ENCODE data around the gene NEDD9. TPM values are rescaled to one million over a fixed set of nuclear protein-coding genes. Genes with fewer than 3 reads are reported as not detected.

Gene NEDD9
- total and polyA plus RNA-seq, 2 donors (not counting 1 experiment from before 2014, with no cell fraction given), result 38.9 to 46.2 TPM

DNA sequence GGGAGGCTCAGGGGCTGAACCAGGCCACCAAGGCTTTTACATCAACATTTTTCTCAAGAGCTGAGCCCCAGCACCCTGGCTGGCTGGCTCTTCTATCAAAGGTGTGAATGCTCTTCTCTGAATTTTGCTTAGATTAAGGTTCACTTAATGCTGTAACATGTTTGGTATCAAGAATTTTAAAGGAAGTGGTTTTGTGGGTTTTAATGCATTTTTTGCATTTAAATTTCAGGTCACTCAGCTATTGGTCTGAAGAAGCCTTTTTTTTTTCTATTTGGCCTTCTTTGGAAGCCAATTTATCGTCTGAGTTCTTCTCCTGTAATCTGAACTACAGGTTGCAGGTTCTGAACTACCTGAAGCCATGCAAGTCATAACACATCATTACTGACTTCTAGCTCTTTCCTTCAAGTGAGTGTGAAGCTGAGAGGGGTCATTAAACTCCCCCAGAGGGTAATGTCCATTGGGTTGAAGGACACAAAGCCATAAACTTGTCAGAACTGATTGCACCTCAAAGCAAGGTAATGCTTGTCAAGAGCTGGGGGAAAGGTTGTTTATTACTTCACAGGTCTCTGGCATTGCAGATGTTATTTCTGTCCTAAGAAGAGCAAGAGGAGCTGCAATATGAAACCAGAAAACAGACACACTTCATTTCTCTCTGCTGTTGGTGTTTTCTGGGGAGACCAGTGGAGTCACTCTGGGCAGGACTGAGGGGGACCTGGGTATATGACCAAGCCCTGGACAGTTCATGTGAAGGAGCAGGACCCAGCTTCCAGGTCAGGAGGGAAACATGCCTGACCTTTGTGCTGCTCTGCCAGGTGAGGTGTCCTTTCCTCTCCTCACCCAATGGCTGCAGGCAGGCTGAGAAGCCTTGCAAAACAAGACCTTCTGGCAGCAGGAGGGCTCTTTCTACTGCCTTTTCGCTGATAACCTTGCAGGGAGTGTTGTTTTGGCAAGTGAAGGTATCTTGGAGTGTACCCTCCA is 26.1 kb upstream of the NEDD9 start:
- Mint-ChIP-seq H3K27ac (peak overlapping the region; percentile 43), H3K27me3 (no peaks in the 10 kb centered on the region), H3K4me3 (peak overlapping the region; percentile 48), H3K9me3 (ENCODE audit: insufficient read depth) (no peaks in the 10 kb centered on the region), H3K4me1 (peaks cover 35% of the 10 kb centered on the region)
- Histone ChIP-seq H4K20me1 (ENCODE audit: control insufficient read depth, insufficient read depth, low read length, poor library complexity, severe bottlenecking) (peaks cover under 1% of the 10 kb centered on the region), H3K79me2 (ENCODE audit: control insufficient read depth, insufficient read depth, low read length) (peaks cover 60% of the 10 kb centered on the region), H3K27me3 (replicated peaks in 1 of 4; ENCODE audit: control extremely low read depth in 1 of 4, control insufficient read depth in 3 of 4, insufficient read depth in 4 of 4, low read length in 3 of 4) (no peaks in the 10 kb centered on the region), H2AFZ (ENCODE audit: insufficient read depth, low read depth, low read length, poor library complexity, severe bottlenecking) (no peak overlapping the region), H3K4me1 (ENCODE audit: control insufficient read depth in 2 of 2, insufficient read depth in 2 of 2, low read length in 2 of 2) (peaks cover 16 to 23% of the 10 kb centered on the region in 2 donors), H3K4me3 (ENCODE audit: control extremely low read depth in 1 of 5, extremely low read depth in 1 of 5, insufficient read depth in 1 of 5, low read depth in 2 of 5, low read length in 4 of 5) (peak overlapping the region in 1 of 5 experiments; percentile 15), H3K36me3 (replicated peaks in 1 of 2; ENCODE audit: control extremely low read depth in 1 of 2, control insufficient read depth in 1 of 2, extremely low read depth in 1 of 2, insufficient read depth in 2 of 2, low read length in 1 of 2) (peaks cover 10 to 22% of the 10 kb centered on the region in 2 experiments), H3K4me2 (replicated peaks; ENCODE audit: low read depth, low read length, poor library complexity, severe bottlenecking) (peak overlapping the region; percentile 49), H3K9me3 (ENCODE audit: control extremely low read depth in 1 of 3, control insufficient read depth in 2 of 3, insufficient read depth in 1 of 3, low read length in 2 of 3) (no peaks in the 10 kb centered on the region), H3K9ac (ENCODE audit: low read length) (peak overlapping the region; percentile 17), H3K27ac (ENCODE audit: low read length in 2 of 2) (peak overlapping the region in 1 of 2 donors; percentile 47)
- intact Hi-C loops (cut with micrococcal nuclease), result no loop called here
- ATAC-seq (ENCODE audit: low read depth) (no peak), DNase-seq (no peak)
- 0% methylated on average over 1 of the region's 2 CpGs for WGBS (ENCODE audit: insufficient coverage)
- POLR2A ChIA-PET, result no interaction called here
- TF ChIP-seq, protein P1, sequence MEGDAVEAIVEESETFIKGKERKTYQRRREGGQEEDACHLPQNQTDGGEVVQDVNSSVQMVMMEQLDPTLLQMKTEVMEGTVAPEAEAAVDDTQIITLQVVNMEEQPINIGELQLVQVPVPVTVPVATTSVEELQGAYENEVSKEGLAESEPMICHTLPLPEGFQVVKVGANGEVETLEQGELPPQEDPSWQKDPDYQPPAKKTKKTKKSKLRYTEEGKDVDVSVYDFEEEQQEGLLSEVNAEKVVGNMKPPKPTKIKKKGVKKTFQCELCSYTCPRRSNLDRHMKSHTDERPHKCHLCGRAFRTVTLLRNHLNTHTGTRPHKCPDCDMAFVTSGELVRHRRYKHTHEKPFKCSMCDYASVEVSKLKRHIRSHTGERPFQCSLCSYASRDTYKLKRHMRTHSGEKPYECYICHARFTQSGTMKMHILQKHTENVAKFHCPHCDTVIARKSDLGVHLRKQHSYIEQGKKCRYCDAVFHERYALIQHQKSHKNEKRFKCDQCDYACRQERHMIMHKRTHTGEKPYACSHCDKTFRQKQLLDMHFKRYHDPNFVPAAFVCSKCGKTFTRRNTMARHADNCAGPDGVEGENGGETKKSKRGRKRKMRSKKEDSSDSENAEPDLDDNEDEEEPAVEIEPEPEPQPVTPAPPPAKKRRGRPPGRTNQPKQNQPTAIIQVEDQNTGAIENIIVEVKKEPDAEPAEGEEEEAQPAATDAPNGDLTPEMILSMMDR (IDR thresholded peaks at IDR 0.05), result no peak
- no peak for TF ChIP-seq EZH2 (IDR thresholded peaks at IDR 0.05; ENCODE audit: borderline replicate concordance, insufficient read depth, low read depth, low read length, poor library complexity, severe bottlenecking)
- CTCF ChIA-PET, result interaction anchor here (0.7 to 1.5 kb wide), 4 partner anchors 24 to 237 kb away, joined by 3 to 4 read pairs (median 3); partner anchors contain the start of gene NEDD9

DNA sequence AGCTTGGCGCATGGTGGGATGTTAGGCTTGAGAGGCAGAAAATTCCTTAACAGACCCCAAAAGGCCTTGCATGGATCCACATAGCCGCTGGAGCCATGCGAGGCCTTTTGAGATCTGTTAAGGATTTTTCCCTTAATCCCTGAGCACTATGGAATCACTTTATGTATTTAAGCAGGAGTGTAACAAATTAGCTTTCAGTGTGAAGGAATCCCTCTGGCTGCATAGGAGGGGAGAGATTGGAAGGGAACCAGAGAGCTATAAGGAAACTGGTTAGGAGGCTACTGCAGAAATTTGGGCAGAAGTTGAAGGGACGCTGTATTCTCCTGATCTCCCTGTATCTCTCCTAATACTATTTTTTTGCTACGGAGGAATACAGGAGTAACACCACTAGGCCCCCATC is 23.1 kb upstream of the NEDD9 start:
- ChIA-PET CTCF (no interaction called here), POLR2A (no interaction called here)
- no peak overlapping the region for H3K4me3 ChIP-seq (ENCODE audit: control extremely low read depth in 1 of 5, extremely low read depth in 1 of 5, insufficient read depth in 1 of 5, low read depth in 2 of 5, low read length in 4 of 5)
- ATAC-seq (ENCODE audit: low read depth) (no peak), DNase-seq (no peak)
- H4K20me1 ChIP-seq (ENCODE audit: control insufficient read depth, insufficient read depth, low read length, poor library complexity, severe bottlenecking), result no peaks in the 10 kb centered on the region
- H3K79me2 ChIP-seq (ENCODE audit: control insufficient read depth, insufficient read depth, low read length), result peaks cover 65% of the 10 kb centered on the region
- peaks cover 8 to 30% of the 10 kb centered on the region in 2 experiments for H3K36me3 ChIP-seq (replicated peaks in 1 of 2; ENCODE audit: control extremely low read depth in 1 of 2, control insufficient read depth in 1 of 2, extremely low read depth in 1 of 2, insufficient read depth in 2 of 2, low read length in 1 of 2)
- no peak overlapping the region for H3K9ac ChIP-seq (ENCODE audit: low read length)
- no peak overlapping the region for H3K27ac Mint-ChIP-seq
- H3K4me3 Mint-ChIP-seq, result no peak overlapping the region
- WGBS (ENCODE audit: insufficient coverage), result 100% methylated on average over 1 of the region's 5 CpGs
- intact Hi-C loops (cut with micrococcal nuclease), result no loop called here
- TF ChIP-seq, protein P1 (IDR thresholded peaks at IDR 0.05), result no peak
- no peak for TF ChIP-seq EZH2 (IDR thresholded peaks at IDR 0.05; ENCODE audit: borderline replicate concordance, insufficient read depth, low read depth, low read length, poor library complexity, severe bottlenecking)
- H3K4me1 Mint-ChIP-seq, result peaks cover 32% of the 10 kb centered on the region
- H3K27me3 ChIP-seq (replicated peaks in 1 of 4; ENCODE audit: control extremely low read depth in 1 of 4, control insufficient read depth in 3 of 4, insufficient read depth in 4 of 4, low read length in 3 of 4), result no peaks in the 10 kb centered on the region
- no peak overlapping the region for H3K4me2 ChIP-seq (replicated peaks; ENCODE audit: low read depth, low read length, poor library complexity, severe bottlenecking)
- no peak overlapping the region for H2AFZ ChIP-seq (ENCODE audit: insufficient read depth, low read depth, low read length, poor library complexity, severe bottlenecking)
- H3K9me3 Mint-ChIP-seq (ENCODE audit: insufficient read depth), result no peaks in the 10 kb centered on the region
- no peaks in the 10 kb centered on the region for H3K9me3 ChIP-seq (ENCODE audit: control extremely low read depth in 1 of 3, control insufficient read depth in 2 of 3, insufficient read depth in 1 of 3, low read length in 2 of 3)
- peaks cover 16 to 23% of the 10 kb centered on the region in 2 donors for H3K4me1 ChIP-seq (ENCODE audit: control insufficient read depth in 2 of 2, insufficient read depth in 2 of 2, low read length in 2 of 2)
- H3K27me3 Mint-ChIP-seq, result no peaks in the 10 kb centered on the region
- no peak overlapping the region for H3K27ac ChIP-seq (ENCODE audit: low read length in 2 of 2)

Data from B cell (primary cell).